GM18511 (cell line): ENCODE measurements around the gene LTBR.

Experiments
- ATAC-seq: cut with Tn5 transposase; IDR thresholded peaks from one replicate; pipeline ENCODE4 v1.9.1; 2021; ENCODE audit warnings: mild to moderate bottlenecking, moderate library complexity; ENCODE audit not compliant: unreplicated experiment

LTBR gene

GRCh38 chr12:6367969-6368892, 15.7 kb upstream of the LTBR start:
- ATAC-seq, result no peak

GRCh38 chr12:6368906-6369525, 14.9 kb upstream of the LTBR start:
- no peak for ATAC-seq

GRCh38 chr12:6369916-6370575, 13.9 kb upstream of the LTBR start:
- no peak for ATAC-seq

GRCh38 chr12:6370576-6370935, 13.4 kb upstream of the LTBR start:
- no peak for ATAC-seq

GRCh38 chr12:6370994-6371754, 12.8 kb upstream of the LTBR start:
- no peak for ATAC-seq

- ATAC-seq, result no peak
Observed at GRCh38 chr12:6372403-6373003, 11.5 kb upstream of the LTBR start.

- no peak for ATAC-seq
Observed at GRCh38 chr12:6373022-6373787, 10.8 kb upstream of the LTBR start.

- no peak for ATAC-seq
Observed at GRCh38 chr12:6374028-6374785, 9.8 kb upstream of the LTBR start.

- no peak for ATAC-seq
Observed at GRCh38 chr12:6374786-6375160, 9.2 kb upstream of the LTBR start.

GRCh38 chr12:6375269-6376078, 8.5 kb upstream of the LTBR start, which contains the start of gene SCNN1A:
TSS of gene SCNN1A (minus strand) at chr12:6375563. CDS start at chr12:6374783, 780 bp downstream.
- no peak for ATAC-seq

- ATAC-seq, result no peak
Observed at GRCh38 chr12:6376079-6376869, 7.7 kb upstream of the LTBR start.

GRCh38 chr12:6376870-6377666, 6.9 kb upstream of the LTBR start:
- ATAC-seq, result no peak

GRCh38 chr12:6377667-6377994, 6.3 kb upstream of the LTBR start:
- ATAC-seq, result no peak

- no peak for ATAC-seq
Observed at GRCh38 chr12:6378709-6379472, 5.1 kb upstream of the LTBR start.

- no peak for ATAC-seq
Observed at GRCh38 chr12:6380141-6381121, 3.5 kb upstream of the LTBR start.
